Activated naive CD8-positive, alpha-beta T cell (primary cell): ENCODE measurements around the gene STK17B.
"Not testable (repeated sequence)": the region's sequence is repeated elsewhere in the genome, so short reads cannot be mapped to it uniquely, and the experiment has no call there.

Experiments
- H3K27ac Mint-ChIP-seq: one replicate; pipeline ENCODE4 v1.8.0; 2021; ENCODE audit warnings: mixed read lengths
- H3K27me3 Mint-ChIP-seq: one replicate; pipeline ENCODE4 v1.8.0; 2021; ENCODE audit warnings: mixed read lengths
- H3K36me3 Mint-ChIP-seq: one replicate; pipeline ENCODE4 v1.8.0; 2021; ENCODE audit warnings: mixed read lengths
- H3K4me1 Mint-ChIP-seq: one replicate; pipeline ENCODE4 v1.8.0; 2021; ENCODE audit warnings: low read depth, mixed read lengths
- H3K4me3 Mint-ChIP-seq: one replicate; pipeline ENCODE4 v1.8.0; 2021; ENCODE audit warnings: mild to moderate bottlenecking, mixed read lengths
- H3K9me3 Mint-ChIP-seq: one replicate; pipeline ENCODE4 v1.8.0; 2021; ENCODE audit warnings: low read depth, mixed read lengths

The STK17B gene

GRCh38 chr2:196195758-196196157 lies 24.4 kb upstream of the STK17B start:
- no peak overlapping the region for H3K4me3 Mint-ChIP-seq
- no peaks in the 10 kb centered on the region for H3K27me3 Mint-ChIP-seq
- no peaks in the 10 kb centered on the region for H3K9me3 Mint-ChIP-seq
- H3K27ac Mint-ChIP-seq: peak overlapping the region; percentile 51
- H3K36me3 Mint-ChIP-seq: no peaks in the 10 kb centered on the region
- H3K4me1 Mint-ChIP-seq: peaks cover 52% of the 10 kb centered on the region

- H3K4me3 Mint-ChIP-seq: no peak overlapping the region
- no peak overlapping the region for H3K27ac Mint-ChIP-seq
- H3K4me1 Mint-ChIP-seq: peaks cover 52% of the 10 kb centered on the region
- H3K9me3 Mint-ChIP-seq: no peaks in the 10 kb centered on the region
- H3K27me3 Mint-ChIP-seq: no peaks in the 10 kb centered on the region
- H3K36me3 Mint-ChIP-seq: no peaks in the 10 kb centered on the region
These were observed 23.9 kb upstream of the STK17B start for GRCh38 chr2:196195302-196195701.

- Mint-ChIP-seq H3K36me3 (peaks cover 2% of the 10 kb centered on the region), H3K4me1 (peaks cover 63% of the 10 kb centered on the region), H3K27ac (peak overlapping the region; percentile 52), H3K9me3 (no peaks in the 10 kb centered on the region), H3K4me3 (no peak overlapping the region), H3K27me3 (no peaks in the 10 kb centered on the region)
These were observed 20.2 kb upstream of the STK17B start for GRCh38 chr2:196191541-196191940.

- Mint-ChIP-seq H3K27ac (peak overlapping the region; percentile 17), H3K4me1 (peaks cover 73% of the 10 kb centered on the region), H3K36me3 (peaks cover 5% of the 10 kb centered on the region), H3K4me3 (no peak overlapping the region), H3K9me3 (no peaks in the 10 kb centered on the region), H3K27me3 (no peaks in the 10 kb centered on the region)
These were observed 16.6 kb upstream of the STK17B start for GRCh38 chr2:196187898-196188458.

GRCh38 chr2:196187175-196187700 lies 15.9 kb upstream of the STK17B start:
- H3K27ac Mint-ChIP-seq, H3K27me3 Mint-ChIP-seq, H3K36me3 Mint-ChIP-seq, H3K4me3 Mint-ChIP-seq, H3K9me3 Mint-ChIP-seq: not testable (repeated sequence)
- H3K4me1 Mint-ChIP-seq: peaks cover 78% of the 10 kb centered on the region

- no peak overlapping the region for H3K4me3 Mint-ChIP-seq
- H3K36me3 Mint-ChIP-seq: peaks cover 5% of the 10 kb centered on the region
- no peaks in the 10 kb centered on the region for H3K27me3 Mint-ChIP-seq
- H3K9me3 Mint-ChIP-seq: no peaks in the 10 kb centered on the region
- peak overlapping the region; percentile 7 for H3K27ac Mint-ChIP-seq
- peaks cover 80% of the 10 kb centered on the region for H3K4me1 Mint-ChIP-seq
These were observed 15.0 kb upstream of the STK17B start for GRCh38 chr2:196186266-196186980.

- Mint-ChIP-seq H3K9me3 (no peaks in the 10 kb centered on the region), H3K27ac (peak overlapping the region; percentile 95), H3K4me1 (peaks cover 82% of the 10 kb centered on the region), H3K27me3 (no peaks in the 10 kb centered on the region), H3K4me3 (no peak overlapping the region), H3K36me3 (peaks cover 5% of the 10 kb centered on the region)
These were observed 13.5 kb upstream of the STK17B start for GRCh38 chr2:196184921-196185320.

GRCh38 chr2:196183528-196184231 lies 12.3 kb upstream of the STK17B start:
- no peaks in the 10 kb centered on the region for H3K27me3 Mint-ChIP-seq
- peaks cover 83% of the 10 kb centered on the region for H3K4me1 Mint-ChIP-seq
- H3K4me3 Mint-ChIP-seq: peak overlapping the region; percentile 76
- H3K9me3 Mint-ChIP-seq: no peaks in the 10 kb centered on the region
- peak overlapping the region; percentile 95 for H3K27ac Mint-ChIP-seq
- H3K36me3 Mint-ChIP-seq: peaks cover 5% of the 10 kb centered on the region

- peaks cover 83% of the 10 kb centered on the region for H3K4me1 Mint-ChIP-seq
These were observed 11.7 kb upstream of the STK17B start for GRCh38 chr2:196183172-196183473.

GRCh38 chr2:196182439-196183171 lies 11.2 kb upstream of the STK17B start:
- Mint-ChIP-seq H3K27me3 (no peaks in the 10 kb centered on the region), H3K4me3 (peak overlapping the region; percentile 76), H3K27ac (peak overlapping the region; percentile 95), H3K4me1 (peaks cover 82% of the 10 kb centered on the region), H3K36me3 (peaks cover 5% of the 10 kb centered on the region), H3K9me3 (no peaks in the 10 kb centered on the region)

More at GRCh38 chr2:196183172-196183473, 11.7 kb upstream of the STK17B start:
- H3K4me3 Mint-ChIP-seq: peak overlapping the region; percentile 76
- H3K36me3 Mint-ChIP-seq: peaks cover 5% of the 10 kb centered on the region
- H3K9me3 Mint-ChIP-seq: no peaks in the 10 kb centered on the region
- no peaks in the 10 kb centered on the region for H3K27me3 Mint-ChIP-seq
- peak overlapping the region; percentile 95 for H3K27ac Mint-ChIP-seq

GRCh38 chr2:196181484-196181883 lies 10.1 kb upstream of the STK17B start:
- H3K27ac Mint-ChIP-seq: peak overlapping the region; percentile 95
- H3K36me3 Mint-ChIP-seq: peaks cover 3% of the 10 kb centered on the region
- no peaks in the 10 kb centered on the region for H3K27me3 Mint-ChIP-seq
- no peak overlapping the region for H3K4me3 Mint-ChIP-seq
- H3K9me3 Mint-ChIP-seq: no peaks in the 10 kb centered on the region
- peaks cover 85% of the 10 kb centered on the region for H3K4me1 Mint-ChIP-seq

GRCh38 chr2:196177124-196177523 lies 5.7 kb upstream of the STK17B start:
- Mint-ChIP-seq H3K36me3 (no peaks in the 10 kb centered on the region), H3K4me1 (peaks cover 88% of the 10 kb centered on the region), H3K4me3 (peak overlapping the region; percentile 80), H3K9me3 (no peaks in the 10 kb centered on the region), H3K27ac (peak overlapping the region; percentile 96), H3K27me3 (no peaks in the 10 kb centered on the region)

- Mint-ChIP-seq H3K27me3 (no peaks in the 10 kb centered on the region), H3K27ac (peak overlapping the region; percentile 96), H3K4me1 (peaks cover 82% of the 10 kb centered on the region), H3K9me3 (no peaks in the 10 kb centered on the region), H3K4me3 (peak overlapping the region; percentile 80), H3K36me3 (no peaks in the 10 kb centered on the region)
These were observed 4.9 kb upstream of the STK17B start for GRCh38 chr2:196176142-196176738.

GRCh38 chr2:196174404-196174803 lies 3.0 kb upstream of the STK17B start:
- Mint-ChIP-seq H3K27me3 (no peaks in the 10 kb centered on the region), H3K4me3 (peak overlapping the region; percentile 86), H3K4me1 (peaks cover 68% of the 10 kb centered on the region), H3K27ac (peak overlapping the region; percentile 95), H3K9me3 (no peaks in the 10 kb centered on the region), H3K36me3 (peaks cover 6% of the 10 kb centered on the region)
